Measurements from ENCODE around the gene DRC1. TPM values are rescaled to one million over a fixed set of nuclear protein-coding genes. Genes with fewer than 3 reads are reported as not detected.

DRC1 gene
- polyA plus RNA-seq, 10 donors = 0.10 to 0.28 (median 0.19) TPM; not detected in 3

GRCh38 chr2:26477911-26478253 is 76.2 kb downstream of the DRC1 start, which contains the start of gene OTOF:
TSS of gene OTOF (minus strand) at chr2:26478124.
- peak; percentile 68 to 84 (median 71) for DNase-seq

DNA sequence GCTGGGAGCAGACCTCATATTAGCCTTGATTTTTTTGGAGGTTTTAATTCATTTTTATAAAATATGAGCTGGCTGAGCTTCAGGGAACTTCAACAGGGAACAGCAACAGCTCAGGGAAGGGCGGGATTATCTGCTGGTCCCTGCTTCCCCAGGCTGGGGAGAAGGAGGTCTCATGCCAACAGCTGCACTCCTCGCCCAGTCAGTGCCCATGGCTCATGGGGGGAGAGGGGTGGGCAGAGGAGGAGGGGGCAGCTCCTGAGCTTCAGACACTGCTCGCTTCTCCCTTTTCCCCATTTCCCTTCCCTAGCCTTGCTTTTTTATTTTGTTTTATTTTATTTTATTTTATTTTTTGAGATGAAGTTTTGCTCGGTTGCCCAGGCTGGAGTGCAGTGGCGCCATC is 76.6 kb downstream of the DRC1 start:
- no peak for DNase-seq

- no peak for DNase-seq
These were observed 77.5 kb downstream of the DRC1 start for GRCh38 chr2:26479131-26479788.

GRCh38 chr2:26479789-26480565 is 78.3 kb downstream of the DRC1 start:
- no peak for DNase-seq

GRCh38 chr2:26480566-26481423 is 79.1 kb downstream of the DRC1 start:
- no peak for DNase-seq

DNA sequence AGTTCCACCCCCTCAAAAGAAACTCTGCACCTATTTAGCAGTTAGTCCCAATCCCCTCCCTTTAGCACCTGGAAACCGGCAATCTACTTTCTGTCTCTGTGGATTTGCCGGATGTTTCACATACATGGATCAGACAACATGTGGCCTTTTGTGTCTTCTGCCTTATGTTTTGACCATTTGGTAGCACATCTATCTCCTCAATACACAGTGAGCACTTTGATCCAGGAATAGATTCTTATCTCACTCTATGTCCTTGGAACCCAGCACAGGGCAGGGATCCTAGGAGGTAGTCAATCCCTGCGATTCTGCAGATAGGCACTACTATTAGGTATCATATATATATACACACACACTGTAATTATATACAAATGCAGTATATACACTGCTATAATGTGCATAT is 80.0 kb downstream of the DRC1 start:
- no peak for DNase-seq

GRCh38 chr2:26482211-26483026 is 80.7 kb downstream of the DRC1 start:
- DNase-seq = no peak

GRCh38 chr2:26483027-26483326 is 81.3 kb downstream of the DRC1 start:
- no peak for DNase-seq

DNA sequence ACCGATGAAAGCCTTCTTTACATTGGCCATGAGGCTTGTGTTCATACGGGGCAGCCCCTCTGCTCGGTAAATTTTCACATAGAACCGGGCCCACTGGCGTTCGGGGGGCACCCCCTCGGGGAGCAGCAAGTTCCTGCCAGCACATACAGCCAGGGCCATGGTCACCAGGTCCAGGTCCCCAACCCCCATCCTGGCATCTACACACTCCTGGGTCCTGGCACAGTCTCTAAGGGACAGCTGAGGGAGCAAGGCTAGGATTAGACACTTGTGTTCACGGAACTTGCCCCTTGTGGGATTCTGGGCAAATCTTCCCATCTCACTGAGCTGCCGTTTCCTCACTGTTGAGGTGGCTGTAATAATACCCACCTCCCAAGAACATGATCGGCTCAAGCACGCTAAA is 81.8 kb downstream of the DRC1 start:
- peak in 1 of 3 donors; percentile 43 for DNase-seq

- DNase-seq = peak; percentile 51 to 70 (median 58)
These were observed 82.3 kb downstream of the DRC1 start for GRCh38 chr2:26483957-26484565.

DNA sequence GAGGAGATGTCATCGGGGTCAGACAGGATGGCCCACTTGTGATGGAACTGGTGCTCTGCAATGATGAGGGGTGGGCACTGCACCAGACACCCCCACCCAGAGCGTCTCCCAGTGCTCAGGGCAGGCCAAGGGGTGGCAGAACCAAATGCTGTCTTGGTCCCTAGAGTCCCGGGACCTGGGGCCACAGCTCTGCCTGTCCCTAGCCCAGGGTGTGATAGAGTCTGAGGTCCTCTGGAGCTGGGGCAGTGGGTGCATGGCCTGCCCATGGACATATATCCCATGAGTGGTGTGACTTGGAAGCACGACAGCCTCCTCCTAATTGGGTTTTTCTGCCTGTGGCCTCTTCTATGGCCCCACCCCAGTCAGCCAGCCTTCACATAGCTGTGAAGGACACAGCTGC is 82.9 kb downstream of the DRC1 start:
- no peak for DNase-seq

DNA sequence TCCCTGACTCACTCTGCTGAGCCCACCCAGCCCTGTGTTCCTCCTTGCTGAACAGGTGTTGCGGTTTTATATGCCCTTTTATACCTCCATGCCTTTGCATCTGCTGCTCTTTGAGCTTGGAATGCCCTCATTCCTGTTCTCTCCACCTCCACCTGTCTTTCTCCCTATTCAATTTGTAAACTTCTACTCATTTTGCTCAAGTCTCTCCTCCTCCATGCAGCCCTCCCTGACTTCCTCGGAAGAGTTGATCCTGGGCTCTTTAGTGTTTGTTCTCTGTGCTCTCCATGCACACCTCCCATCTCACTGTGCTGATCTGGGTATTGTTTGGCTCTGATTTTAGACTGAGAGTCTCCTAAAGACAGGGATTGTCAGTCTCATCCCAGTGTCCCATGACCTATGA is 83.4 kb downstream of the DRC1 start:
- no peak for DNase-seq

DNA sequence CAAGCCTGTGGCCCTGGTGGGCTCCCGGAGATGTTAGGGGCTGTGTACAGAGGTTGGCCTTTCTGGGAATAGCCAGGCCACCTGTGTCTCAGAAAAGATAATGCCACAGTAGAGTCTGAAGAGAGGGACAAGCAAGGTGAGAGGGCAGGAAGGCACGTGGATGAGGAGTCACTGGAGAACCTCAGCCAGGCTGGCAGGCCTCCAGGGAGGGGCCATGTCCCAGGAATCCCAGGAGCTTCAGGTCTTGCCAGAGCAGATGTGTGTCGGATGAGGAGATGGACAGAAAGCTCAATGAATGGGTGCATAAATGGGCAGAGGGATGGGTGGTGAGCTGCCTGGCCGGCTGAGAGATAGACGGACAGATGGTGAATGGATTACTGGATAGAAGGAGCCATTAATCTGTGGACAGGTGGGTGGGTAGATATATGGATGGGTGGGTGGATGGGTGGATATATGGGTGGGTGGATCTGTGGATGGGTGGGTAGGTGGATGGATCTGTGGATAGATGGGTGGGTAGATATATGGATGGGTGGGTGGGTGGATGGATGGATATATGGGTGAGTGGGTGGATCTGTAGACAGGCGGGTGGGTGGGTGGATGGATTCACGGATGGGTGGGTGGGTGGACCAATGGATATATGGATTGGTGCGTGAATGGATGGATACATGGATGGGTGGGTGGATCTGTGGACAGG is 84.2 kb downstream of the DRC1 start:
- no peak for DNase-seq

- no peak for DNase-seq
These were observed 85.1 kb downstream of the DRC1 start for GRCh38 chr2:26486789-26487188.

GRCh38 chr2:26487192-26487591 is 85.5 kb downstream of the DRC1 start:
- DNase-seq = no peak

DNA sequence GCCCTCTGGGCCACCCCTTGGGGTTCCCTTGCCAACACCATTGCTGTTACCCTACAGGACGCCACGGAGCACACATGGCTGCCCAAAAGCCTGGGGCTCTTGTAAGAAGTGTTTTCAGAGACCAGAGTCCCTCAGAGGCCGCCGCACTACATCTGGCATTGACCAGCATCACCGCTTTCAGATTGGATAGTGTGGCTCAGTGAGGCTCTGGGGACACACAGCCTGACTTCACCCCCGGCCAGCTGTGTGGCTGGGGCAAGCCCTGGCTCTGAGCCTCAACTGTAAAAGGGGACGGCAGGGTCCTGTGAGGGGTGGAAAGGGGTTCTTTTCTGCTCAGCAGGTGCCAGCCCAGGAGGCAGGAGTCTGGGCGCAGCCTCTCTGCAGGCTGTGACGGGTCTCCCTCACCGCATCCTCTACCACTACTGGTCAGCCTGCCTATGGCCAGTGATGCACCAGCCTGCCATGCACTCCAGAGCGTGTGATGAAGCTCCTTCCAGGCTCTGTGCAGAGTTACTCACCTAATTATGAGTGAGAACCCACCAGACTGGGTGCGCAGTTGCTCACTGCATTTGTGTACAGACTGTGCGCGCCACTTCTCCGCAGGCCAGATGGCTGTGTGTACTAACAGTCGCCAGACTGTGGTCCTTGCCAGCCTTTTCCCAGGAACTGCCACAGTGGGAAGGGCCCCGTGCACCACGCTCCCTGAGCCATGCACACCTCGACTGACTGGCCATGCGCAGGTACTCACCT is 86.9 kb downstream of the DRC1 start:
- DNase-seq = no peak

DNA sequence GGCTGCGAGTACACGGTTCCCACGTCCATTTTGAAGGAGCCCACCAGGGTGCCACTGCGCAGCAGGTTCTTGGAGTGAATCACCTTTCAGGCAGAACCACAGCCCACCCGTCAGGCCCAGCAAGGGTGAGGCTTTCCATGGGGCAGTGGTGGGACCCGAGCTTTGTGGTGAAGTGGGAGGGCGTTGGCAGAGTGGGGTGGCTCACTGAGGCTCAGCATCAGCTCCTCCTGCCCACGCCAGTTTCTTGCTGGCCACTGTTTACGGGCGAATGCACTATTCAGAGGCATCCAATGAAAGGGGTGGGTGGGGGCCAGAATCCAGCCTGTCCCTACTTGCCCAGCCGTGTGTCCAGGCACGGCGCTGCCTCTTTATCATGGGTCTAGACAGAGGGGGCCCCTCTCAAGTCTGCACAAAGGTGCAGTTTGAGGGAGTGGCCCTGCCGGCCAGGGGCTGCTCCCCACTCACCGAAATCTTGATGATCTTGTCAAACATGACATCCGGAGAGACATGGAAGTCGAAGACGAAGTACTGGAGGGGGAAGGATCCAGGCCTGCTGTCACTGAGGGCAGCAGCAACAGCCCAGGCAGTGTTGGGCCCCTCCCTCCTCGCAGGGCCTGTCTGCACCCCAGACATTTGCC is 87.6 kb downstream of the DRC1 start:
- DNase-seq = no peak

- no peak for DNase-seq
These were observed 89.9 kb downstream of the DRC1 start for GRCh38 chr2:26491563-26492167.

Measured in muscle of back (tissue), 11 donors.